HG03135 (cell line): ENCODE measurements around the gene SLC6A19.

Source experiments
- ATAC-seq: cut with Tn5 transposase; IDR thresholded peaks from one replicate; pipeline ENCODE4 v1.9.1; 2021; ENCODE audit warnings: mild to moderate bottlenecking, moderate library complexity; ENCODE audit not compliant: unreplicated experiment

SLC6A19 gene

DNA sequence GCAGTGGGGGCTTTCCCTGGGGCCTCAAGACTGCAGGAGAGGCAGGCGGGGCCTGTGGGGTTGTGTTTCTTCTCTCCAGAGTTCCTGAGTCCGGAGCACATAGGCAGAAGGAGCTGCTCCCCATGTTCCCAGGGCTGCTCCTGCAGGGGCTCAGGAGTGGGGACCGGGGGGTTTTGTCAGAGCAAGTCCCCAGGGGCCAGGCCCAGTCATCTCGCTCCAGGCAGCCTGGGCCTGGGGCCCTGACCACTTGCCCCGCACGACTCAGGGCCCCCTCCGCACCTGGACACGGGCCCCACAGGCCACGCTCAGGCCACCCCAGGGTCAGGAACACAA, 22.0 kb upstream of the SLC6A19 start:
- ATAC-seq, result no peak

DNA sequence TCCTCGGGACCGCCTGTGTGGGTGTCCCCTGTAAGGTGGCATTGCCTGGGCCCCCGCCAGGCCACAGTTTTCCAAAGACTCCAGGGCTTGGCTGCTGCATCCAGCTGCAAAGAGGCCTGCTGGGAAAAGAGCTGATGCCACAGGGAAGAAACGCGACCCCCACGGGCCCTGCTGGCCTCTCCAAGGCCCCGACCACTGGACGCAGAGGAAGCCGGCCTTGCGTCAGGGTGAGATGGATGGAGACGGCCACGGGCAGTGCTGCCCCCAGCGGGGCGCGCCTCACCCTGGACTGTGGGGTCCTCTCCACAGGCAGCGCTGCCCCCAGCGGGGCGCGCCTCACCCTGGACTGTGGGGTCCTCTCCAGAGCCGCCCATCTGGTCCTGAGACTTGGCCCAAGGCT, 21.3 kb upstream of the SLC6A19 start:
- no peak for ATAC-seq

DNA sequence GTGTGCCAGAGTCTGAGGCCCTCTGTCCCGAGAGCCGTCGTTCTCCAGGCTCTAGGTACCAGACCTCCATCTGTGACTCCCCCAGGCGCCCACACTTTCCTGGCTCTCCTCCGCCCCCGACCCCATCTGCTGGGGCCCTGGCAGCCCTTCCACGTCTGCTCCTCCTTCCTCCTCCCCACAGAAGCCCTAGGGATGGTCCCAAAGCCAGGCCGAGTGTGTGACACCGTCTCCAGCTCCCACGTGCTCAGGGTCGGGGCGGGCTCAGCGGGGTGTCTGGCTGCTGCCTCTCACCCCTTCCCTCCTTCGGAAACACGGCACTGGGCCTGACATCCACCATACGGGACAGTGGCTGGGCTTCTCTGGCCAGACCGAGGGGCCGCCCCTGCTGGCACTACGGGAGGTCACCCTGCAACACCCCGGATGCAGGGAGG, 20.5 kb upstream of the SLC6A19 start:
- ATAC-seq, result no peak

DNA sequence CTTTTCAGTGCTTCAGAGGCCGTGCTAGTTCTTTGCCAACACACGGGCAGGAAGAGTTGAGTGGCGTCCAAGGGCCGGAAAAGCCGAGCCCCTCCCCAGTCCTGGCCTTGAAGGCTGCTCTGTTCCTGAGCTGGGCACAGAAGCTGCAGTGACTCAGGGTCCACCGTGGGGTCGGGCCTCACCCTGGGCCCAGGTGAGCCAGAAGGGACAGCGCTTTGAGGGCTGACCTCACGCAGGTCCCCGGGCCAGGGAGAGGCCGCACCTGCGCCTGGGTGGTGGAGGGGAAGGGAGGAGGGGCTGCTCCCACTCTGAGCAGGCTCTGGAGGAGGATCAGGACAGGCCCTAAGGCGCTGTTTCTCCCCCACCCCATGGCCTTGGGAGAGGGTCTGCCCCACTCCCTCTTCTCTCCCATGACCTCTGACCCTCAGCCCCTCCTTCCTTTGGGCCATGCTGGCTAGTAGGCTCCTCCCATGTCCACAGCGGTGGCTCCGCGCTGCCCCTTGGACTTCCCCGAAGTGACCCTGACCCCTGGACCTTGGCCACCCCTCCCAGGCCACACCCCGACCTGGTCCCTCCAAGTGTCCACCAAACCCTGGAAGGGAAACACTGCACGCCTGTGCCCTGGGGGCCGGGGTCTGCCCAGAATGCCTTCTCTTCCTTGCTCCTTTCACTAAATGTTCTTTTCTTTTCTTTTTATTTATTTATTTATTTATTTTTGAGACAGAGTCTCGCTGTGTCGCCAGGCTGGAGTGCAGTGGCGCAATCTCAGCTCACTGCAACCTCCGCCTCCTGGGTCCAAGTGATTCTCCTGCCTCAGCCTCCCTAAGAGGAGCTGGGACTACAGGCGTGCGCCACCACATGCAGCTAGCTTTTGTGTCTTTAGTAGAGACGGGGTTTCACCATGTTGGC, 19.7 kb upstream of the SLC6A19 start:
- no peak for ATAC-seq

DNA sequence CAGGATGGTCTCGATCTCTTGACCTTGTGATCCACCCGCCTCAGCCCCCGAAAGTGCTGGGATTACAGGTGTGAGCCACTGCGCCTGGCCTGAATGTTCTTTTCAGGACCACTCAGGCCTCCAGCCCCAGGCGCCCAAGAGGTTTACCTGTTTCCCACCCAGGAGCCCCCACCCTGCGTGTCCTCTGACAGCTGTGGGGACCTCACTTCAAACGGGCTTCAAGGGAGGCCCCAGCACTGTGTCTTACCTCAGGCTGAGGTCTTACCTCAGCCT, 19.1 kb upstream of the SLC6A19 start:
- no peak for ATAC-seq

DNA sequence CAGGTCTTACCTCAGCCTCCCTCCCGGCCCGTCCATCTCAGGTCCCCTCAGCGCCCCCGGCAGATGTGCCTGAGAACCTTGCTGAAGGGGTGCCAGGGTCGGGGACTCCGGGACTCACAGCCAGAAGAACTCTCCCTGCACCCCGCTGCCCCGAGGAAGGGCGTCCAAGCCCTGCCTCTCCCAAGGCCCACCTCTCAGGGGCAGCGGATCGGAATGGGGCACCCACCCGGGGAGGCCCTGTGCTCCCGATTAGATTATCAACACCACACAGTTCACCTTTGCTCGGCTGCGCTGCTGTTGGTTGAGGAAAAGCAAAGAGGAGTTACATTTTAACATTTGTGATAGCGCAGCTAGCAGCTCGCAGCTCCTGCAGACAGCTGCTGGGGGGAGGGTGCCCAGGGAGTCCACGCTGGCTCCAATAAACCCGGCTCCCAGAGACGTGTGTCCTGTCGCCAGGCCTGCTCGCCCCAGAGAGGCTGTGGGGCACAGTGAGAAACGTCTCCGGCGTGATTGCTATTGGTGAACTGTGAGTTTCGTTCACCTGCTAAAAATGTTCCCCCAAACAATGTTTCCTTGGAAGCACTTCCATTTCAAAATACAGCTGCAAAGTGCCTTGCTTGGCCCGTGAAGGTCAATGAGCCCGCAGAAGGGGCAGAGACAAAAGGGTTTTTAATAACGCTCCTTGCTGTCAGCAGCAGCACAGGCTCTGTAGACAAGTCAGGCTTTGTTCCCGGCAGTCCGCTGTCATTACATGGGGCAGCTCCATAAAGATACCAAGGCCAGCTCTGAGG, 18.6 kb upstream of the SLC6A19 start:
- no peak for ATAC-seq

DNA sequence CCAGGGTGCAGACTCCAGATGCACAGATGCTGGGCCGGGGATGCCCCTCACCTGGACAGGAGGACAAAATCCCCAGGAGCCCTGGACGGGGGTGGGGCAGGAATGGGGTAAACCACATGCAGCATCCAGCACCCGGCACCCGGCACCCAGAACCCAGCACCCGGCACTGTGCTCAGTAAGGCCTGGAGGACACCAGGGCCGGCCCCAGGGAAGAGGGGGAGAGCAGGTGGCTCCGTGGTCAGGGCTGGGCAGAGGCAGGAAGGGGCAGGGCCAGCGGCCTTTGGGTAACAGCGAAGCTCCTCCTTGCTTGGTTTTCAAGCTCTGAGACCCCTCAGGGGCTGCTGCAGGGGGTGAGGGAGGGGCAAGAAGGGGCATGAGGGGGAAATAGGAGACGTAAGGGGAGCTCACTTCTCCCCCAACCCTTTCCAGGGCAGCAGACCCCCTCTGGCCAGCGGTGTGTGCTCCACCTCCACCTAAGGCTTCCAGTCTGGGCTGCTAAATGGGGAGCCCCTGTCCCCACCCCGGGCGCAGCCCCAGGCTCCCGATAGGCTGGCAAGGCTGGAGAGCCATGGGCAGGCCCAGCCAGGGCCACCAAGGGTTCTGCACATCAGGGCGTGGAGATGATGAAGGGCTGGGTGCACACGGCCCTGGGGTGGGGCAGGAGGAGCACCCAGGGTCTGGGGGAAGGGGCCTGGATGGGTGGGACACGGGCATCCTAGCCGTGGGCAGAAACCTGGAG, 17.8 kb upstream of the SLC6A19 start:
- no peak for ATAC-seq

DNA sequence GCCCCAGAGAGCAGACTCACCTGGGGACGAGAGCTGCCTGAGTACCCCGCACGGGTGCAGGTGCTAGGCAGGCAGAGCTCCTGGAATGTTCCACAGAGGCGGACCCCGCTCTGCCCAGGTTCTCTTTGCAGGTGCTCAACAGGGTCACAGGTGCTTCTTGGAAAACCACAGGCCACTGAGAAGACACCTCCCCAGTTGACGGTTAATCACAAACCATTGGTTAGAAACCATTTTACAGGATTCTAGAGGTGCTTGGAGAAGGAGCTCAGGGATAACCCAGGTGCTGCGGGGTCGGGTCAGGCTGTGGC, 17.3 kb upstream of the SLC6A19 start:
- no peak for ATAC-seq

DNA sequence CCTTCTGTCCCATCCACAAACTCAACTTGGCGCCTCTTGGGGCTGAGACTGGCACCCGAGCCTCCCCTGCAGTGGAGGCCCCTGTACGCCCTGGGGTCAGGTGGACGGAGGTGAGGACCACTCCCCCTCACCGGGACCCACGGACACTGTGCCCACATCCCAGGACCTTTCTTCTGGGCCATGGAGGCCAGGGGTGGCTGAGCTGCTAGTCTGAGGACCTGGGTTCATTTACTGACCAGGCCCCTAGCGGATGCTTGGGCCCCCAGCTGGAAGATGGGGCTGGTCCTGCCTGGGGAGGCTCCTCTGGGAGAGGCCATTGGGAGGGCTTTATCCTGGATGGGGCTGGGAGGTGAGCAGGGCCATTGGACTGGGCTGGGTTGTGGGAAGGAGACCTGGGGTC, 16.9 kb upstream of the SLC6A19 start:
- ATAC-seq, result no peak

DNA sequence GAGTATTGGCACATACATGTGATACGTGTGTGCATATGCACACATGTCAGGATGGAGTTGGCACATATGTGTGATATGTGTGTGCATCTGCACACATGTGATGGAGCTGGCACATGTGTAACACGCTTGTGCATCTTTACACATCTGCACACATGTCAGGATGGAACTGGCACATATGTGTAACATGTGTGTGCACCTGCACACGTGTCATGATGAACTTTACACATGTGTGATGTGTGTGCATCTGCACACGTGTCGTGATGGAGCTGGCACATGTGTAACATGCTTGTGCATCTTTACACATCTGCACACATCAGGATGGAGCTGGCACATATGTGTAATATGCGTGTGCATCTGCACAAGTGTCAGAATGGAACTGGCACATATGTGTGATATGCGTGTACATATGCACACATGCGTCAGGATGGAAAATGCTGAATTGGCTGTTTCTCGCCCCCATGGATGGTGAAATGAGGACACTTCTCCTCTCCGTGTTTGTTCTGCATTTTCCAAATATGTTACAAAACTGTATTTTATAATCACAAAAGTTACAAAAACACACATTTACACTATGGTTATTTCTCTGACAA, 16.3 kb upstream of the SLC6A19 start:
- ATAC-seq, result no peak

DNA sequence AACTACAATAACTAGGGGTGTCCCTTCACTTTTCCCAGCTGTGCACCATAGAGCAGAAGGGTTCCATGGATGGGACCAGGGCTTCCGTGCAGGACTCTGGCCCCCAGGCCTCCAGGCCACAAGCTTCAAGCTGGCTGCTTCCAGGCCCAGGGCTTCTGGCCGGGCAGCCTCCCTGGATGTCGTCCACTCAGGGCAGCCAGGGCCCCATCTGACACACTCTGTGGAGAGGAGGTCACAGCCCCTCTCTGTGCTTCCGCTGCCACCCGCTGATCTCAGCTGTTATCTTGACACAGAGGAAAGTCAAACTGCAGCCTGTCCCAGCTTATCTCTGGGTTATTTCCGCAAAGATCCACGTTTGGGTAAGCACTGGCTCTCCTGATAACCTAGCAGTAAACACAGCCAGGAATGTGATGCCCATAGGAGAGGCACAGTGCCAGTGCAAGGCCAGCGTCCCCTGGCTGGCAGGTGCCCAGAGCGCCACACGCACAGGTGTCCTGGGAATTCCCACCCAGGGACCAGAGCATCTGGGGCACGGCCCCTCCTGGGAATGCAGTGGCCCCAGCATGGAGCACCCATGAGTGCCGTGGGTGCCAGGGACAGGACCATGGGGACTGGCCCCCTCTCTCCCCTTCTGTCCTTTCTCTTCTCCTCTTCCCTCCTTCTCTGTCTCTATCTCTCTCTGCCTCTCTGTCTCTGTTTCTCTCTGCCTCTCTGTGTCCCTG, 15.6 kb upstream of the SLC6A19 start:
- no peak for ATAC-seq

DNA sequence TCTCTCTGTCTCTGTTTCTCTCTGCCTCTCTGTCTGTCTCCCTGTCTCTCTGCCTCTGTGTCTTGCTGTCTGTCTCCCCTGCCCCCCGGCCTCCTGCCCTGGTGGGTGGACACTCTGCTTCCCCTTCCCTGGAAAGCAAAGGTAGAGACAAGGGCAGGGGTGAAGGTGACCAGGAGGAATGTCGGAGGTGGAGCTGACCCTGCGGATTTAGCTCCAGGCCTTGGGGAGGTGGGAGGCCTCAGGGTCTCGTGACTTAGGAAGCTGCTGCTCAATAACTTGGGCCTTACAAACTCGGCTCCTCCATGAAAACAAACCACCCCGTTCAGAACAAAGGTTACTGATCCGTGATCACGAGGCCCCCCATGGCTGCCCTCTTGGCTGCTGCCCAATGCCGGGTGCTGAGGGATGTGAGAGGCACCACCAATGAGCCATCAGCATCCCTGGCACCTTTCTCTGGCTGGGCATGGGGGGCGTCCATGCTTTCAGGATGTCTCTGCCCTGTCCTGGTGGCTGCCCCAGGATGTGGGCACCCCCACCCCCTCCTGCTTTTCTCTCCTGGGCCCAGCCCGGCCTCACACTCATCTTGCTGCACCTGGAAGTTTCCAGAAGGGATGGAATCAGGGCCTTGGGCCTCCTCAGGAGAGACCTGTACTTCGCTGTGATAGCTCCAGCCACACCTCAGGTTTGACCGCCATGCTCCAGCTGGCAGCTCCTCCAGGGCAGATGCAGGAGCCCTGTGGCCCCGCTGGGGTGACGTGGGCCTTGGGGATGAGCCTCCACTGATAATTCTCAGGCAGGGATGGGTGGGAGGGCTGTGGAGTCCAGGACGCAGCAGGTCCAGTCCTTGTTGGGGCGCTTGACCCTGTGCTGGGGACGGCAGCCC, 14.8 kb upstream of the SLC6A19 start:
- ATAC-seq, result no peak

DNA sequence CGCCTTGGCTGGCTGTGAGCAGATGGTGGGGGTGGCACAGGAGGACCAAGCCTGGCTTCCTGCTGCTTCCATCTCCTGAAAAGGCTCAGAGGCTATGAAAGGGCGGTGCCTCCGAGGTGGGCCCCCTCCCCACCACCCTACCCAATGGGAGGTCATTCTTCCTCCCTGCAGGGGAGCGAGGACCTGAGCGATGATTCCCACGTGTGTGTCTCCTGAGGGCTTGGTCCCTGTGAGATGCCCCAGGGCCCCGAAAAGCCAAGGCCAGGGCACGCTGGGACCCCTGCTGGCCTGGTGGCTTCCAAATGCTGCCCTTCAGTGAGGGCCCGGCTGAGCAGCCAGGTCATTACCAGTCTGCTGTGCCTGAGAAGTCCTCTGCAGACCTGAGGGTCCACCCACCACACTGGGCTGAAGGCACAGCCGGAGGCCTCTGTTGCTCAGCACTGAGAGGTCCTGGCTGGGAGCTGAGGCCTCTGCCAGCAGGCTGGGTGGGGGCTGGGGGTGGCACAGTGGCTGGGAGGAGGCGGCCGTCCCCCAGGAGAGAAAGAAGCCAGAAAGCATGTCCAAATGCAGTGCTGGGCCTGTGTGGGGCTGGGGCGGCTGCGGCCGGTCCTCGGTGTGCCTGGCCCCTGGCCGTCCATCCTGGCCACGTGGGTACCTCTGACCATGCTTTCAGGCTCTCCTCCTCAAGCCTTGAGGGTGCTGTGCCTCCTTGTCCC, 14.0 kb upstream of the SLC6A19 start:
- no peak for ATAC-seq

DNA sequence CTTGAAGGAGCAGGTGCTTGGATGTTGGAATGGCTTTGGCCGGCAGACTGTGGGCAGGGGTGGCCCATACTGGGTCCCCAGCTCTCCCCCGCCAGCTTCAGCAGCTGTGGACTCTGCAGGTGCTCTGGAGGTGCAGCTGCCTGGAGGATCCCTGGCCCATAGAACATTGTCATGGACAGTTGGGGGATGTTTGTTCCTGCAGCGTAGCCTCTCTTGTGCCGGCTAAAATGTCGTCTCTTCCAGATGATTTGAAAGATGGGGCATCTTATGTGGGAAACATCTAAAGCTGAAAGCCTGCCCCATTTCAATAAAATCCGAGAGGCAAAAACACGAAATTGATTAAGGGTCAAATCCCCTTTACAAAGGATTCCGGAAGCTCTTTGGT, 13.5 kb upstream of the SLC6A19 start:
- no peak for ATAC-seq

DNA sequence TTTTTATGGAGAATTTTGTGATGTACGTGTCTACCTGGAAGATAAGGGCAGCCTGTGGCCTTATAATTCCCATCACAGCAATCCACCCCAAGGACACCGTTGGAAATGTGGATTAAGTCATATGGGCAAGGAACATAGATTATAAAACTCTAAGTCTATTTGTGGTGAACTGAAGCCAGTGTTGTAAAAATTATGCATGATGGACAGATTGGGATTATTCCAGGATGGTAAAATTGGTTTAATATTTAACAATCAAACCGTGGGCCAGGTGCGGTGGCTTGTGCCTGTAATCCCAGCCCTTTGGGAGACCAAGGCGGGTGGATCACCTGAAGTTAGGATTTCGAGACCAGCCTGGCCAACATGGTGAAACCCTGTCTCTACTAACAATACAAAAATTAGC, 12.9 kb upstream of the SLC6A19 start:
- ATAC-seq, result no peak

DNA sequence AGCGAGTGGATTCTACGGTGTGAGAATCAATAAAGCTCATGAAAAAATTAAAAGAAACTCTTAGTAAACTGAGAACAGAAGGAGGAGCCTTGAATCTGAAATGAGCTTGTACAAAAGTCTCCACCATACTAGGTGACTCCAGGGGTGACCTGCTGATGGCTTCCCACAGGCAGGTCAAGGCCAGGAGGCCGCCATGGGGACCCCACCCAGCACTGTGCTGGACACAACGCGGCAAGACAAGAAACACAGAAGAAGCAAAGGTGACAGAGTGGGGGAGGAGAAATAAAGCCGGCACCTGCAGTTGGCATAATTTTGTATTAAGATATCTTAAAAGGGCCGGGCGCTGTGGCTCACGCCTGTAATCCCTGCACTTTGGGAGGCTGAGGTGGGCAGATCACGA, 12.1 kb upstream of the SLC6A19 start:
- ATAC-seq, result no peak

DNA sequence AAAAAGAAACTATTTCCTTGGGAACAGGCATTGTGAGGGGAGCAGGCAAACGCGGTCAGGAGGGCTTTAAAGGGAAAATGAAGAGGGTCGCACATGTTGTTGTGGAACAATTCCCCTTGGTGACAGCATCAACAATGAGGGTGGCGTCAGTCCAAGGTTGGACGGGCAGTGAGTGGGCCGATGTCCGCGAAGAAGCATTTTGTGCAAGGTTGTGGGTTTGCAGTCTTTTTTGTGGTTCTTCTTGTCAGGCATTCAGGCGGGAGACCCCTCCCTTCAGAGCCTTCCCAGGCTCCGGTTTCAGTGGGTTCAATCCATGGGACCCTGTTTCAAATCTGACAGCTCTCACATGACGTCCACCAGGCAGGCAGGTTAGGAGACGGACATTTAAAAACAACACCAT, 11.1 kb upstream of the SLC6A19 start:
- ATAC-seq, result no peak

DNA sequence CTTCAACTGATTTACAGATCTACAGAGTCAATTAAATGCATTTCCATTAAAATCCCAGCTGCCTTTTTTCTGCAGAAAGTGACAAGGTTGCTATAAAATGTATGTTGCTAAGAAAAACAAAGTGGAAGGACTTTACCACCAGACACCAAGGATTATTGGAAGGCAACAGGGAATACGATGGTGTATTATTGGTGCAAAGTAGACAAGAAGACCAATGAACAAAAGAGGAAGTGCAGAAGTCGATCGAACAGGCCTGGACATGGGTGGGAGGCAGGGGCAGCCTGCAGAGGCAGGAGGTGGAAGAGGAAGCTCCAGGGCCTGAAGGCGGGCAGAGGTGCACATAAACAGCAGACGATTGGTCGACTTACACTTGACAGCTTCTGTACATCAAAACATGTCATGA, 10.6 kb upstream of the SLC6A19 start:
- no peak for ATAC-seq

DNA sequence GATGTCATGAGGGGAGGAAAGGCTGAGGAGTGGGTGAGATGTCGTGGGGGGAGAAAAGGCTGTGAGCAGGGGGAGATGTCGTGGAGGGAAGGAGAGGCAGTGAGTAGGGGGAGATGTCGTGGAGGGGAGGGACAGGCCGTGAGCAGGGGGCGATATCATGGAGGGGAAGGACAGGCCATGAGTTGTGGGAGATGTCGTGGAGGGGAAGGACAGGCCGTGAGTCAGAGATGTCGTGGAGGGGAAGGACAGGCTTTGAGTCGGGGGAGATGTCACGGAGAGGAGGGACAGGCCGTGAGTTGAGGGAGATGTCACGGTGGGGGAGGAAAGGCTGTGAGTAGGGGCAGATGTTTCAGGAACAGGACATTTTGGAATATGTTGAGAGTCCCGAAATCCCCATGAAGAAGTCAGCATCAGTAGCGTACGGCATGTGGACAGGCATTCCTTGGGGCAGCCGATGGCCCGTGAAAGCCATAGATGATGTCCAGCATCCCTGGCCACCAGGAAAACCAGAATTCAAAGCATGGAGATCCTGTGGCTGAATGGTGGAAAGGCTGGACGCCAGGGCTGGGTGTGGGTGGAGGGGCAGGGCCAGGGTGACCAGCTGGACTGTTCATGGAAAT, 8.3 kb upstream of the SLC6A19 start:
- no peak for ATAC-seq
